PC-9 (cell line): ENCODE data around the gene PPP1R16B. TPM values are rescaled to one million over a fixed set of nuclear protein-coding genes. Genes with fewer than 3 reads are reported as not detected.
A peak's percentile ranks its signal among the peaks of the same experiment; 100 is the strongest.

Source experiments
- BruUV-seq: library from RNA; stranded (reverse); fragments of 400-500 nt; replicated peaks from 2 replicates; lab custom pipeline; 2021; lab: Mats Ljungman, UMichigan
- CTCF ChIA-PET: fragments of 300-600 bp; sonication (Branson Sonifier 250); formaldehyde crosslinking; loops from one replicate; lab custom pipeline; 2022; ENCODE audit warnings: antibody characterized with exemption; lab: Charles Lee
- POLR2A ChIA-PET: fragments of 300-600 bp; sonication (Branson Sonifier 250); formaldehyde crosslinking; loops from one replicate; lab custom pipeline; 2022; ENCODE audit warnings: antibody characterized with exemption; ENCODE audit not compliant: unreplicated experiment; lab: Charles Lee
- DNase-seq, 2 experiments: peaks; one replicate each; pipeline versions ENCODE4 v3.0.0 to v3.0.0-alpha.2; 2015 to 2022; ENCODE audit warnings: mixed read lengths in 1 of 2
- H2AFZ ChIP-seq: fragments of 200-600 bp; sonication (generic); 2 replicates; pipeline ENCODE4 v1.8.1; 2017; ENCODE audit warnings: antibody characterized with exemption
- H3F3A ChIP-seq: fragments of 200-600 bp; sonication (generic); 2 replicates; pipeline ENCODE4 v1.8.1; 2017; ENCODE audit warnings: antibody characterized with exemption, mild to moderate bottlenecking, low read depth; ENCODE audit not compliant: insufficient read depth
- H3K27ac ChIP-seq: fragments of 200-600 bp; sonication (generic); 2 replicates; pipeline ENCODE4 v1.6.1; 2016; ENCODE audit warnings: mixed run types
- H3K27me3 ChIP-seq: fragments of 200-600 bp; sonication (generic); 2 replicates; pipeline ENCODE4 v1.6.1; 2016; ENCODE audit warnings: low read depth, mixed run types; ENCODE audit not compliant: insufficient read depth
- H3K36me3 ChIP-seq: fragments of 200-600 bp; sonication (generic); 2 replicates; pipeline ENCODE4 v1.6.1; 2016; ENCODE audit warnings: low read depth, mixed run types
- H3K4me1 ChIP-seq: fragments of 200-600 bp; sonication (generic); replicated peaks from 2 replicates; pipeline ENCODE4 v1.6.1; 2016; ENCODE audit warnings: mixed run types; ENCODE audit not compliant: insufficient read depth
- H3K4me2 ChIP-seq: fragments of 200-600 bp; sonication (generic); 2 replicates; pipeline ENCODE4 v1.6.1; 2017; ENCODE audit warnings: mixed run types
- H3K4me3 ChIP-seq: fragments of 200-600 bp; sonication (generic); 2 replicates; pipeline ENCODE4 v1.6.1; 2016; ENCODE audit warnings: mixed run types
- H3K79me2 ChIP-seq: fragments of 200-600 bp; sonication (generic); 2 replicates; pipeline ENCODE4 v1.6.1; 2017; ENCODE audit warnings: low read depth, mixed run types
- H3K9me2 ChIP-seq: fragments of 200-600 bp; sonication (generic); 2 replicates; pipeline ENCODE4 v1.8.1; 2017; ENCODE audit warnings: mild to moderate bottlenecking; ENCODE audit not compliant: insufficient read depth
- H3K9me3 ChIP-seq: fragments of 200-600 bp; sonication (generic); 2 replicates; pipeline ENCODE4 v1.8.1; 2016; ENCODE audit warnings: low read depth; ENCODE audit not compliant: insufficient read depth
- H4K20me1 ChIP-seq: fragments of 200-600 bp; sonication (generic); 2 replicates; pipeline ENCODE4 v1.8.1; 2017; ENCODE audit not compliant: insufficient read depth
- CTCF ChIP-seq: fragments of 200-600 bp; sonication (generic); conservative IDR thresholded peaks from 2 replicates; pipeline ENCODE4 v1.6.1; 2017; ENCODE audit warnings: mixed run types, antibody characterized with exemption, mild to moderate bottlenecking, moderate library complexity
- EZH2 ChIP-seq: fragments of 200-600 bp; sonication (generic); IDR thresholded peaks from 2 replicates; pipeline ENCODE4 v1.8.0; 2017; ENCODE audit warnings: antibody characterized with exemption, low read depth
- intact Hi-C: fragments of 100-400 bp; cut with micrococcal nuclease; formaldehyde crosslinking; loops from one replicate; pipeline ENCODE4 v1.10.0; 2022; ENCODE audit not compliant: unreplicated experiment
- total RNA-seq: library from RNA; stranded (reverse); gene quantifications from 2 replicates; pipeline ENCODE4 v1.2.3, GENCODE V29; 2021

The PPP1R16B gene
- total RNA-seq, 1 experiment from 2014 or later = not detected

- H3K4me3 ChIP-seq = no peak overlapping the region
These were observed 66.5 kb downstream of the PPP1R16B start for GRCh38 chr20:38872036-38872435.

GRCh38 chr20:38872491-38873049 is 67.1 kb downstream of the PPP1R16B start:
- Histone ChIP-seq H3K4me1 (peaks cover 36% of the 10 kb centered on the region), H3K27me3 (no peaks in the 10 kb centered on the region), H3K4me2 (0 out of 2 replicates have a peak overlapping the region, but pooled peaks have one; percentile 39), H3K27ac (no peak overlapping the region), H3K9me2 (no peaks in the 10 kb centered on the region), H3K9me3 (no peaks in the 10 kb centered on the region), H3K4me3 (no peak overlapping the region), H3F3A (peaks cover 20% of the 10 kb centered on the region), H3K36me3 (no peaks in the 10 kb centered on the region), H2AFZ (no peak overlapping the region), H3K79me2 (no peaks in the 10 kb centered on the region), H4K20me1 (no peaks in the 10 kb centered on the region)
- DNase-seq = peak in 1 of 2 experiments; percentile 24
- POLR2A ChIA-PET = no interaction called here
- CTCF ChIA-PET = no interaction called here
- TF ChIP-seq EZH2 (no peak), CTCF (no peak)
- intact Hi-C loops = no loop called here
- BruUV-seq = no TSS peak

More at GRCh38 chr20:38872036-38872435, 66.5 kb downstream of the PPP1R16B start:
- peak overlapping the region; percentile 39; the same call in 1 of the 2 replicates for H3K4me2 ChIP-seq
- no peaks in the 10 kb centered on the region for H3K9me2 ChIP-seq
- TF ChIP-seq CTCF = no peak
- no peak for TF ChIP-seq EZH2
- no peaks in the 10 kb centered on the region for H4K20me1 ChIP-seq
- no peaks in the 10 kb centered on the region for H3K36me3 ChIP-seq
- H3K4me1 ChIP-seq = peaks cover 34% of the 10 kb centered on the region
- H3K27ac ChIP-seq = no peak overlapping the region
- peak in 1 of 2 experiments; percentile 40 for DNase-seq
- BruUV-seq = no TSS peak
- intact Hi-C loops = no loop called here
- ChIA-PET CTCF (no interaction called here), POLR2A (no interaction called here)
- no peaks in the 10 kb centered on the region for H3K9me3 ChIP-seq
- H2AFZ ChIP-seq = no peak overlapping the region
- H3K79me2 ChIP-seq = no peaks in the 10 kb centered on the region
- peaks cover 20% of the 10 kb centered on the region for H3F3A ChIP-seq
- H3K27me3 ChIP-seq = no peaks in the 10 kb centered on the region

- Histone ChIP-seq H3F3A (peaks cover 20% of the 10 kb centered on the region), H4K20me1 (no peaks in the 10 kb centered on the region), H3K4me1 (peaks cover 37% of the 10 kb centered on the region), H3K79me2 (no peaks in the 10 kb centered on the region), H3K9me3 (no peaks in the 10 kb centered on the region), H3K27me3 (no peaks in the 10 kb centered on the region), H3K9me2 (no peaks in the 10 kb centered on the region), H3K27ac (no peak overlapping the region), H3K4me3 (no peak overlapping the region), H3K4me2 (no peak overlapping the region), H3K36me3 (no peaks in the 10 kb centered on the region), H2AFZ (no peak overlapping the region)
- DNase-seq = peak in 1 of 2 experiments; percentile 8
- ChIA-PET POLR2A (no interaction called here), CTCF (no interaction called here)
- no peak for TF ChIP-seq EZH2
- no peak for TF ChIP-seq CTCF
- intact Hi-C loops = no loop called here
- BruUV-seq = no TSS peak
These were observed 67.6 kb downstream of the PPP1R16B start for GRCh38 chr20:38873050-38873581.
